ENCODE results near the gene KIF1A.

The KIF1A gene

GRCh38 chr2:240717681-240718581 lies 102.1 kb downstream of the KIF1A start:
- DNase-seq (ENCODE audit: low spot score), result no peak

- no peak for DNase-seq (ENCODE audit: low spot score)
Observed at GRCh38 chr2:240717181-240717641, 102.8 kb downstream of the KIF1A start.

DNA sequence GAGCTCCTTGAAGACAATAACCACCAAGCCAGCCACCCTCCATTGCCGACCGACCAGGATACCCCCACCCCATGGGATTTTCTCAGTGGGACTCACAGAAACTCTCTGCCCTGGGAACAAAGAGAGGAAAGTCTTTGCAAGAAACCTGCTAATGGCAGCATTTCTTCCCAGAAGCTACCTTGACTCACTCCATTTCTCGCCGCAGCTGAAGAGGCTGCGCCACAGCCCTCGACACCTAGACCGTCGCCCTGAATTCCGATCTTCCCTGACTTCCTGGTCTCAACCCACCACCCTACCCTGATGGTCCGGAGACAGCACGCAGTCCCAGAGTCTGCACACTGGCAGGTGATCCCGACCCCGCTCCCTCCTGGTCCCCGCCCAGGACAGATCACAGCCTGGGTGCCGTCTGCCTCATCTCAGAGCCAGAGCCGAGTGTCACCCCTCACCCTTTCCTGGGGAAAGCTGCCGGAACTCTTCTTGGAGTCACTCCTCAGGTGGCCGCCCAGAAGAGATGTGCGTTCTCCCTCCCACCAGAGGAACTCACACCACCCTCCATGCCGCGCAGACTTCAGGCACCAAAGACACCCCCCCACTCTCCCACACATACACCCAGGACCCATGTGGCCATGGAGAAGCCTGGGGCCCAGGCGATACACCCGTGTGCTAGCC lies 103.8 kb downstream of the KIF1A start:
- DNase-seq (ENCODE audit: low spot score), result no peak

DNA sequence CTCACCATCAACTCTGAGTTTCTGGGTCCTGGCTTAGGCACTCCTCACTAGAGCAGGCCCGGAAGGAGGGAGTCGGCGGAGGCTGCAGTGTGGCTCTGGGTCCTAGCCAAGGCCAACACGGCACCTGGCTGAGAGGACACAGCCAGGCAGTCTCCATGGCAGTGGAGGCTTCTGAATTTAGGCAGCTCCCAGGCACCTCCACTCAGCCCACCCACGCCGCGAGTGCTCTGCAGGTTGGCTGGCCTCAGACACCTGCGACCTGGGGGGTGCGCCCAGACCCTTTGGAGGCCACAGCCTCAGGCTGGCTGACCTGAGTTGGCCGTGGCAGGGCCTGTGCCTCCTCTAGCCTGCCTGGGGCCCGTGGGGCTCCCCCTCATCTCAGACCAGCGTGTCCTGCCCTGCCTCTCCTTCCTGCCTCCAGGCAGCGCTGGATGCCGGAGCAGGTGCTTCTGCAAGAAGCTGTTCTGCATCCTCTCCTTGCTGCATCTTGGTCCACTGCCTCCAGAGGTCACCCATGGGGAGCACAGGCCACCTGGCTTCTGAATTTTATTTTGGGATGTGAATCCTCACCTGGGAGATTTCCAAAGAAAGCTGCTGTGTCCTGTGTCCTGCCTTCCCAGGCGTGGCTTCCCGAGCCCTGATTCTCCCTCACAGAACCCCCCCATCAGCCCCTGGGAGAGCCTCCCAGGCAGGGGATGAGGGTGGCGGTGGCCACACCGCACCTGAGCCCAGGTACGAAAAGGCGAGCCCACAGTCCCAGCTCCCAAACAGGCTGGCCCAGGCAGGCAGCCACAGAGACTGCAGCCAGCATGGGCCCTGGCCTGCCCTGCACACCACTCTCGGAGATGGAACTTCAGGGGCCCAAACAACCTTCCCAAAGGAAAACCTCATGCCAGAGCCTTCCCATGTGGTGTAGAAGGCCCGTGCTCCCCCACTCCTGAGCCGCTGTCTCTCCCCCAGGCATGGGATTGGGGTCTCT lies 105.0 kb downstream of the KIF1A start:
- DNase-seq (ENCODE audit: low spot score), result no peak

DNA sequence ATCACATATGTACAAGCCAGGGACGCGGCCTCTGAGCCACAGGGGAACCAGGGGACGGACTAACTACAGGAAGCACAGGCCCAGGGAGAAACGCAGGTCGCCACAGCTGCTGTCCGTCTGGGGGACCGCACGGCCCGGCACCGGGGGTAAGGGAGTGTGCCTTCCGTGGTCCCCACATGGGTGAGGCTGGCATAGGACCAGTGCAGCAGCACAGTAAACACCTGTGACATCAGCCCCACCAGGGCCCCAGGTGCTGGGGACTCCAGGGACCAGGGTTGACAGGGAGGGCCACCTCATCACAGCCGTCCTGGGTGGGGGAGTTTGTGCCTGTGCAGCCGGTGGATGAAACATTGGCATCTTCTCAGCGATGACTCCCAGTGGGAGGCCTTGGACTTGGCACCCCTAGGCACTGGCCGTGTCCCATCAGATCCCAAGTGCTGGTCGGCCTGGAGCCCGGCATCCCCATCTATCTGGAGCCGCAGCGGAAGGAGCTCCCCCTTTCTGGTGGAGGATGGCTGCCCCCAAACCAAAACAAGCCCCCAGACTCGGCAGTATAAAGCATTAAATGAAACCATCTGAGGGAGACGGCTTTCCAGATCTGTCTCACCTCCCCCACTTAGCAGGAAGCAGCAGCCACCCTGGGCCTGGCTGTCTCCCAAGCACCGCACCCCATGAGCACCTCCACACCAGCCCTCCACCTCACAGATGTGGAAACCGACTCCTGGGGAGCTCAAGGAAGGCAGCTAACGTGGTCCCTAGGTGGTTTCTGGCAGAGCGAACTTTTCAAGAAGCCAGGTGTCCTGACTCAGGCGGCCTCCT lies 105.9 kb downstream of the KIF1A start:
- no peak for DNase-seq (ENCODE audit: low spot score)

DNA sequence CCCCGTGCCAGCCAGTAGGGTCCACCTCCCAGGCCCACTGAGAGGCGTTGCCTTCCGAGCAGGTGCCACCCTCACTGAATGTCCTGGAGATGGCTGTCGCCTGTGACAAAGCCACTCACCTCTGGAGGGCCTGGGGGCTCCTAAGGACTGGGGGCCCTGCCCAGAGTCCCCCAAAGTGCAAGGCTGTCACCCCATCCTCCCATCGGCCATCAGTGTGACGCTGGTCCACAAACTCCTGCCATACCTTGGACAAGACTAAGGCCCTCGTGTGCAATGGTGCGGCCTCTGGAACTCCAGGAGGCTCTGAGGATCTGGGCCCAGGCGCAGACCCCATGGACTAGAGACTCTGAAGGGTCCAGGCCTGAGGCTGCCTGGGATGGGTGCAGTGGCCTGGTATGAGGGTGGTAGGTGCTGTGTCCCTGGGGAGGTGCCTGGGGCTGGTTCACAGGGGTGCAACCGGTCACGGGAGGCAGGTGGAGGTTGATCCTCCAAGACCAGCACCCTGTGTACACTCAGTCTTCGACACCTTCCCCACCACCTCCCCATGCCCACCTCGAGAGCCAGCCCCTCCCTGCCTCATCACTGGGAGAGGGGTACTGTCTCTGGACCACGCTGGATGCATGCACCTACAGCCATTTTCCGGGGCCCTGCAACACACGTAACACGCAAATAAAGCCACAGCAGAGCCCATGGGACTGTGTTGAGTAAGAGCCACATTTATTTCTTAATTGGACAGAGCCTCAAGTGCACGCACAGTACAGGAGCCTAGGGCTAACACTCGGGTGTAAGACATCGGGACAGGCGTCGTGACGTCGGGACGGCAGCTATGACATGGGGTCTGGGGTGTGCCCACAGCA lies 106.7 kb downstream of the KIF1A start:
- no peak for DNase-seq (ENCODE audit: low spot score)

- no peak for DNase-seq (ENCODE audit: low spot score)
Observed at GRCh38 chr2:240712121-240712520, 107.9 kb downstream of the KIF1A start.

DNA sequence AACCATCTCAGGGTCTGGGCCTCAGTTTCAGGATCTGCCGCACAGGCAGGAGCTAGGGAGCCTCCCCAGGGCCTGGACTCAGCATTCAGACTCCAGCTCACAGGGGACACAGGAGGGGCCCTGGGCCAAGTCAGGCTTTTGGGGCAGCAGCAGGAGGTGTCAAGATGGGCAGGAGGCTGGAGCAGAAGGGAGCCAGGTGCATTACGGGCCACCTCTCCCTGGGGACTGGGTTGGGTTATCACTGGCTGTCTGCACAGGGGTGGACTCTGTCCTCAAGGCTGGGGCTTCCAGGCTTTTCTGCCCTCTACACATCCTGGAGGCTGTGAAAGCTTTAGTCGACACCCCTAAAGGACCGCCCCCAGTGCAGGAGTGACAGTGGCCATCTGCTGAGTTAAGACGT lies 108.3 kb downstream of the KIF1A start:
- no peak for DNase-seq (ENCODE audit: low spot score)

DNA sequence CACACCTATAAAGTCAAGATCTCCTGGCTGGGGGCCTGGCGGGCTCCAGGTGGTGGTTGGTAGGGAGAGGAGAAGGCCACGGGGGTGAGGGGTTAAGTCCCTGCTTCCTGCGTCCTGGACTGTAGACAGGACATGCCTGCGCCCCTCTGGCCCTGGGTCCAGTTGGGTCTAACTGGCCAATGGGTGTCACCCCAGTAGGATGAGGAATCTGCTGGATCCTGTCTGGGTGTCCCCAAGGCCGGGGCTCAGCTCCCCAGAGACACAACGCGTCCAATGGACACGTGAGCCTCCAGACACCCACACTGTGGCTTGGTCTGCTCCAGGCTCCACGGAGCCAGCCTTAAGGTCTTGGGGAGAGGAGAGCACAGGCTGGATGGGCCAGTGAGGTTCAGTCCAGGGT lies 108.7 kb downstream of the KIF1A start:
- DNase-seq (ENCODE audit: low spot score), result no peak

DNA sequence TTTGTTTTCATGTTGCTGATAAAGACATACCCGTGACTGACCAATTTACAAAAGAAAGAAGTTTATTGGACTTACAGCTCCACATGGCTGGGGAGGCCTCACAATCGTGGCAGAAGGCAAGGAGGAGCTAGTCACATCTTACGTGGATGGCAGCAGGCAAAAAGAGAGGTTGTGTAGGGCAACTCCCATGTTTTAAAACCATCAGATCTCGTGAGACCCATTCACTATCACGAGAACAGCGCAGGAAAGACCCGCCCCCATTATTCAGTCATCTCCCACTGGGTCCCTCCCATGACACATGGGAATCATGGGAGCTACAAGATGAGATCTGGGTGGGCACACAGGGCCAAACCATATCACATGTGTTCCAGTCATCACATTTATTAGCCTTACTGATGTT lies 111.6 kb downstream of the KIF1A start:
- no peak for DNase-seq (ENCODE audit: low spot score)

DNA sequence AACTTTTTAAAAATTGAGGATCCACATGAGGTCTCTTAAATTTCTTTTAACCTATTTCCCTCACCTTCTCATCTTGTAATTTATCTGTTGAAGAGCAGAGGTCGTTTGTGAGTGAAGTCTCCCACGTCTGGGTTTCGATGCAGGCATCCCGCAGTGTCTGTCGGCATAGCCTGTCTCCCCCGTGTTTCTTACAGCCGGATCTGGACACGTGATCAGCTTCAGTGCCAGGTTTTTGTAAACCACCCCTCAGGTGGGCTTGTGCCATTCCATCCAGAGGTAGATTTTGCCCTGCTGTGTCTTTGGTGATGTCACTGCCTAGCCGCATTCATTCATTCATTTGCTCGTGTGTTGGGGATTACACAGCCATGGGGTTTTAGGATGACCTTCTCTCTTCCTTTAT lies 112.2 kb downstream of the KIF1A start:
- no peak for DNase-seq (ENCODE audit: low spot score)

DNA sequence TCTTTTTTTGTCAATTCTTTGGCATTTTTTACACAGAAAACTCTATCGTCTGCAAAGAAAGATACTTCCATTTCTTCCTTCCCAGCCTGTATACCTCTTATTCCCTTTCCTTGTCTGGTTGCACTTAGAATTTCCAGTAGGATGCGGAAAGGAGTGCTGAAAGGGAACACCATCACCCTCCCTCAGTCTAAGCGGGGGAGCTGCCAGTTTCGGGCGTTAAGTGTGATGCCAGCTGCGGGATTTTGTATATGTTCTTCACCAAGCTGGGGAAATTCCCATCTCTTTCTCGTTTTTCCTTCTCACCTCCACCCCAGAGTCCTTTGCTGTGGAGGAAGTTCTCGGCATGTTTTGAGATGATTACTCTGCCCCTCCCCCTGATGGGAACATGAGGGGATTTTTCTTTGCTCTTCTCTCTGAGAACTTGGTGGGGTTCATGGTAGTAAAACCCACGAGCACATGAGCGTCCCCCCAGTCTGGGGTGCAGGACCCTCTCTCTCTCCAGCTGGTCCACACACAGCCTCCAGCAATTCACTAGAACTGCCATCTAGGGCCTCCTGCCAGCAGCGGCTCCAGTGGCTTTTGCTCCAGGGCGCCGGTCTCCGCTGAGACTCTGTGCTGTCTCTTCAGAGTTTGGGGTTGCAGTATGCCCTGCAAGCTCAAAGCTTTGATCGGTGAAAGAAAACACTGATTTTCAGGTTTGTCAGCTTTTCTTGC lies 112.8 kb downstream of the KIF1A start:
- no peak for DNase-seq (ENCODE audit: low spot score)

DNA sequence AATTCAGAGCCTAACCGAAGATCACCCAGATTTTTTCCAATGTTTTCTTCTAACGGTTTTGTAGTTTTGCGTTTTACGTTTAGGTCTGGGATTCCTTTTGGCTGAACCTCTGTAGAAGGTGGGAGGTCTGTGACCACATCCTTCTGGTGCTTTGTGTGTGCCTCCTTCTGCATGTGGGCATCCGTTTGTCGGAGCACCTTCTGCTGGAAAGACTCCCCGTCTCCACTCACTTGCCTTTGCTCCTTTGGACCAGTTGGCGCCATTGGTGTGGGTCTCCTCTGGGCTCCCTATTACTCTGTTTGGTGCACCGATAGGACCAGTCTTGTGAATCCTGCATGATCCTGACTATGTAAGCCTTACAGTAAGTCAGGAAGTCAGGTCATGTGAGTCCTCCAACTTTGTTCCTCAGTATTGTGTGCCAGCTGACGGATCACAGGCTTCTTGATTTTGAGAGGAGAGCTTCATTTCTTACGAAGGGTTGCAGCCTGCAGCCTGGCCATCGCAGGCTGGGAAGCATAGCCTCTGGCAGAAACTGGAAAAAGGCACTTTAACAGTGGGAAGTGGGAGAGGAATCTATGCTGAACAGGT lies 114.7 kb downstream of the KIF1A start:
- DNase-seq (ENCODE audit: low spot score), result no peak

GRCh38 chr2:240704651-240705050 lies 115.4 kb downstream of the KIF1A start:
- no peak for DNase-seq (ENCODE audit: low spot score)

DNA sequence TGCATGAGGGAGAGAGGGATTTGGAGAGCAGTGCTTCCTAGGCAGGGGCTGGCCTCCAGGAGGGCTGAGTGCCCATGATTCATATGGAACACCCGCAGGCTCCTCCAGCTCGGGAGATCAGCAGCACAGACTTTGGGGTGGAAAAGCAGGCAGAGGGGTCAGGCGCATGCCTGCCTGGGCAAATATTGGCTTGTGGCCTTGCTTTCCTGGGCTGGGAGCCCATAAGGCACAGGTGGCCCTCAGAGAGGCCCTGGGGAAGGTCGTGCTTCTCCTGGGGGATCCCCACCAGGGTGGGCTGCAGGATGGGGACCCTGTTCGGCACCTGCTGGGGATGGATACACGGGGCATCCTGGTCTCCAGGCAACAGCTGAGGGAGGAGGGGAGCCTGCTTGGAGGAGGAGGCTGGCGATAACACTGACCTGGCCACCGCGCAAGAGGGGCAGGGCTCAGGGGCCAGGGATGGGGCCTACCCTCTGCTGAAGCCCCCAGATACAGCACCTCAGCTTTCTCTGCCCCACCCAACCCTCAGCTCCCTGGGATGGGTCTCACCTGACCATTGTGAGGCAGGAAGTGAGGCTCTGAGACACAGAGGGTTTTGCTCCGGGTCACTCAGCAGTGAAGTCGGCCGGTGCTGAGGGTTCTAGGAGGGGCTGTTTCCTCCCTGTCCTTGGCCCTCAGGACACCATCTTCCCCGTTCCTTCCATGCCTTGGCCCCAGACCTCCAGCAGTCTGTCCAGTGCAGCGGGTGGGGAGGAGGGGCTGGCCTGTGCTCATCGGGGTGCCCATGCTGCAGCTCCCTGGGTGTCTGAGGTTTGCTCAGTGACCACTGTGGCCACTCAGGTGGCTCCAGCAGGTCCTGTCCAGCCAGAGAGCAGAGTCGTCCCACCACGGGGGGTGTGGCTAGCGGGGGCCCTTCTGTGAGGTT lies 116.3 kb downstream of the KIF1A start:
- DNase-seq (ENCODE audit: low spot score), result no peak

- no peak for DNase-seq (ENCODE audit: low spot score)
Observed at GRCh38 chr2:240702640-240703011, 117.4 kb downstream of the KIF1A start.

GRCh38 chr2:240701736-240702639 lies 118.0 kb downstream of the KIF1A start:
- no peak for DNase-seq (ENCODE audit: low spot score)

All from activated CD4-positive, alpha-beta T cell treated with anti-CD3 and anti-CD28 coated beads, Interleukin-2, Interleukin-4, amounts not matched to agents 100 ng/mL and 50 ng/mL, durations not matched to agents 16 hours and 8 hours (primary cell).